Mucosa of stomach (tissue), 1 donor: ENCODE results near the gene INPP5A.

Experiments
- H3K27me3 ChIP-seq: one replicate; pipeline ENCODE4 v1.7.0; 2013; ENCODE audit warnings: mild to moderate bottlenecking, low read length; ENCODE audit not compliant: control insufficient read depth, insufficient read depth
- H3K36me3 ChIP-seq: one replicate; pipeline ENCODE4 v1.7.0; 2013; ENCODE audit warnings: low read length; ENCODE audit not compliant: control insufficient read depth, insufficient read depth
- H3K4me1 ChIP-seq: one replicate; pipeline ENCODE4 v1.7.0; 2013; ENCODE audit warnings: mild to moderate bottlenecking, low read length; ENCODE audit not compliant: control insufficient read depth, insufficient read depth
- H3K4me3 ChIP-seq: one replicate; pipeline ENCODE4 v1.7.0; 2013; ENCODE audit warnings: low read length
- H3K9ac ChIP-seq: one replicate; pipeline ENCODE4 v1.7.0; 2013; ENCODE audit warnings: mild to moderate bottlenecking, low read length, moderate library complexity
- H3K9me3 ChIP-seq: one replicate; pipeline ENCODE4 v1.7.0; 2013; ENCODE audit warnings: mild to moderate bottlenecking, low read length, moderate library complexity; ENCODE audit not compliant: control insufficient read depth
- donor health status: Pancreatic carcinoma.

Gene INPP5A

DNA sequence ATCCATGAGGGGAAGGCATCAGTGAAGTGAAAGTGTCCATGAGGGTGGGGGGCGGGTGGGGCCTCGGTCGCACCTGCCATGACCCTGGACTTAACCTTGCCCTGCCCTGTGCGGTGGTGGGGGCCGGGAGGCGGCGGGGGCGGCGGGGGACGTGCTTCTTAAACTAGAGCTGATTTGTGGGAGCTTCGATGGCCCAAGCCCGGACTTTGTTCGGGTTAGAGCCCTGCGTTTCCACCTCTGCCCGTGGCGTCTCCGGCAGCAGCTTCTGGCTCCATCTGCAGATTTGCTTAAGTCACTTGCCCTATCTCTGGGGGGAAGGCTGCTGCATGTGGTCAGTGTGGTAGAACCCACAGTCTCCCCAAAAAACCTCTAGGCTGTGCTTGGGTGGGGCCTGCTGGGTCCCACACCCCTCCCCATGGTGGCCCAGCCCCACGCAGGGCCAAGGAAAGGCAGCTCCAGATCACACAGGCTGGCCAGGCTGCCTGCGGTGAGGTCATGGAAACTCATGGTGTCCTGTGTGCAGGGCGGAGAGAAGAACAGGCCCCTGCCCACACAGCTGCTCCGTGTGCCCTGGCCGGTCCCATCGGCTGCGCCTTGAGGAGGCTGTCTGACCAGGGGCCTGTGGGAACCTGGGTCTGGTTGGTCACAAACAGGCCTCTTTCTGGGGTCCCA, 93.2 kb downstream of the INPP5A start:
- peaks cover 71% of the 10 kb centered on the region for H3K4me1 ChIP-seq
- H3K9ac ChIP-seq: no peak overlapping the region
- no peaks in the 10 kb centered on the region for H3K36me3 ChIP-seq
- H3K9me3 ChIP-seq: no peaks in the 10 kb centered on the region
- no peaks in the 10 kb centered on the region for H3K27me3 ChIP-seq
- H3K4me3 ChIP-seq: no peak overlapping the region

DNA sequence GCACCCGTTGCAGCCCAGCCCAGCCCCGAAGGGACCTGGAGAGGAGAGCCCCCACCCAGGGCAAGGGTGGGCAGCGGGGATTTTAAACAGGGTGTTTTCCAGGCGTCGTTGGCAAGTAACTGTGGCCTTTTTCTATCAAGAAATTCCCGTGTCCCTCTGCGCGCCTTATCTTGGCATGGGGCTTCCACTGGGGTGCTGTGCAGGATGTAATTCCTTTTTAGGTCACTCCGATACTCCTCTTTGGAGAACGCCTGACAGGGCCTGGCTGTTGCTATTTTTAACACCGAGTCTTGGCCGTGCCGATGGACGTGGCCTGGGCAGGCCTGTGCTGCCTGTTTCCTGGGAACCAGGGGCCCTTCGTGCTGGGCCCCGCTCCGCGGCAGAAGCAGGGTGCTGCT, 93.8 kb downstream of the INPP5A start:
- Histone ChIP-seq H3K4me3 (no peak overlapping the region), H3K27me3 (no peaks in the 10 kb centered on the region), H3K9ac (no peak overlapping the region), H3K36me3 (no peaks in the 10 kb centered on the region), H3K4me1 (peaks cover 71% of the 10 kb centered on the region), H3K9me3 (no peaks in the 10 kb centered on the region)

DNA sequence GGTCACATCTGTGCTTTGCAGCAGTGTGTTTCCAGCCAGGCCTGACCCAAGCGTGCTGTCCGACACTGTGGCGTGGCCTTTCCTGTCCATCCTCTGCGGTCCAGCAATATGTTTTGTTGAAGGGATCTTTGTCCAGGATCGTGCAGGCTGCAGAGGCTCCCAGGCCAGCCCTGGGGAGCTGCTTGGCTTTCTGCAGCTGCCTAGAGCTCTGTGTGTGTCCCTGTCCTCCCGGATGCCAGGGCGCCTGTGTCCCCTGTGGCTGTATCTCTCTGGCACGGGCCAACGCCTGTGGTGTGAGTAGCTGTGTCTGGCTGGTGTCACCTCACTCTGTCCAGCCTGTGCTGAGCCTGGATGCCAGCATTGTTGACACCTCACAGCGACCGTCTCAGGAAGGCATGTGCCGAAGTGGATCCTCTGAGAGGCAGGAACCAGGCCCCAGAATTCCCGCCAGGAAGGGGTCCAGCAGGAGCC, 94.5 kb downstream of the INPP5A start:
- Histone ChIP-seq H3K36me3 (no peaks in the 10 kb centered on the region), H3K4me3 (no peak overlapping the region), H3K27me3 (no peaks in the 10 kb centered on the region), H3K9me3 (no peaks in the 10 kb centered on the region), H3K4me1 (peaks cover 64% of the 10 kb centered on the region), H3K9ac (no peak overlapping the region)

DNA sequence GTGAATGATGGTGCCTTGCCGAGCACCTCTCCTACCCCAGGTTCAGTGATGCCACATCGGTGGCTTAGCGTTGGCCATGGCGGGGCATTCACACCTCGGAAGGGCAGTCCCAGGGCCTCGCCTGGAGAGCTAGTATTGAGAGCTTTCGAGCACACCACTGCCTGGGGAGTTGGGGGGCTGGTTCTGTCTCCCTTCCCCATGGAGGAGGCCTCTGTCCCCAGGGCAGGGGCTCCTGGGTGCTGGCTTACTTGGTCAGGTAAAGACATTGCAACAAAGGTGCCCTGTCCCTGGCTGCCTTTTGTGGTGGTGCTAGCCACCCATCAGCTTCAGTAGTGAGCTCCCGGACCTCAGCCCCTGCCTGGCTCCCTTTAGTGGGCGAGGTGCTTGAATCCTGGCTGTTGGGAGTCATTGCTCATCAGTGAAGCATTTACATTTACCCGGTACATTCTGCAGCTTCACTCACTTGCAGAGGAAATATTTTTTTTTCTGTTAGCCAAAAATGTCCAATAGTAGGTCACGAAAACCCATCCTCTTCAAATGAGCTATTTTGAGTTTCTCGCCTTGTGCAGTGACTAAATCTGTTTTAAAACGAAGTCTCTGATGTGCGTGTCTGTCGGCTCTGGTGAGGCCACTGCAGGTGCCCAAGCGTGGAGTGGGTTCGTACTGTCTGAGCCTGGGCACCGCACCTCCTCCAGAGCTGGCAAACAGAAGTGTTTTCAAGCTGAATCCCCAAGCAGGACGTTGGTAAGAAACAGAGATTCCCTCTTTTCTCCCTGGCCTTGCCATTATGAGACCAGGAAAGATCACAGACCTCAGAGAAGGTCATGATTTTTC, 95.5 kb downstream of the INPP5A start:
- H3K4me1 ChIP-seq: peaks cover 63% of the 10 kb centered on the region
- H3K4me3 ChIP-seq: no peak overlapping the region
- H3K27me3 ChIP-seq: no peaks in the 10 kb centered on the region
- H3K36me3 ChIP-seq: no peaks in the 10 kb centered on the region
- no peaks in the 10 kb centered on the region for H3K9me3 ChIP-seq
- no peak overlapping the region for H3K9ac ChIP-seq

DNA sequence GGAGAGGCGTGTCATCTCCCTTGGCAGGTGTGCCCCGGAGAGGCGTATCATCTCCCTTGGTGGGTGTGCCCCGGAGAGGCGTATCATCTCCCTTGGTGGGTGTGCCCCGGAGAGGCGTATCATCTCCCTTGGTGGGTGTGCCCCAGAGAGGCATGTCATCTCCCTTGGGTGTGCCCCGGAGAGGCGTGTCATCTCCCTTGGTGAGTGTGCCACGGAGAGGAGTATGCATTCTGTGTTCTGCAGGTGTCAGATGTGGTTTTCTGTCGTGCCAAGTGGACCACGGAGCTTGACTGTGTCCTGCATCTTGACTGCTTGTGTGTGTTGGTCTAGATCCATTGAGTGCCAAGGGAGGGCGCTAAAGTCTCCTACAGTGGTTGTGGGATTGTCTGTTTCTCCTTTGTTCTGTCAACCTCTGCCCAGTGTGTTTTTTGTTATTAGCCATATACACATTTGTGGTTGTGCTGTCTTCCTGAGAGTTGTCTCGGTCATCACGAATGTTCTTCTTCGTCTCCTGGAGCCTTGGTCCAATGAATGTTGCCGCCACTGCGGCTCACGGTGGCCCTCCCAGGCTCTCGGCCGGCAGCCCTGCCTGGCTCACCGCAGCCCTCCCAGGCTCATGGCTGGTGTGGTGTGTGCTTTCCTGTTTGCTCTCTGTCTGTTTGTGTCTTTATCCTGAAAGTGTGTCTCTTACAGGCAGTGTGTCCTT, 96.8 kb downstream of the INPP5A start:
- H3K9me3 ChIP-seq: no peaks in the 10 kb centered on the region
- H3K4me1 ChIP-seq: peaks cover 54% of the 10 kb centered on the region
- no peak overlapping the region for H3K4me3 ChIP-seq
- H3K36me3 ChIP-seq: no peaks in the 10 kb centered on the region
- H3K27me3 ChIP-seq: no peaks in the 10 kb centered on the region
- H3K9ac ChIP-seq: no peak overlapping the region

DNA sequence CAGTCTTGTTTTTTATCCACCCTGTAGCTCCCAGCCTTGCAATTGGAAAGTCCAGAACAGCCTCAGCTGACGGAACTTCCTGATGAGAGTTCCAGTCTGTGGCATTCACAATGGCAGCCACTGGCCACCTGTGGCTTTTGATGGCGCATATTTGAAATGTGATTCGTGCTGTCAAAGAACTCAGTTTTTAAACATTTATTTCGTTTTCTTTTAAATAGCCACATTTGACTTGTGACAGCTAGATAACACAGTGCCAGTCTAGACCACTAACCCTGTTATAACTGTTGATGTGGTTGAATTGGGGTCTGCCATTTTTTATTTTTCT, 97.3 kb downstream of the INPP5A start:
- H3K9ac ChIP-seq: no peak overlapping the region
- H3K9me3 ChIP-seq: no peaks in the 10 kb centered on the region
- no peaks in the 10 kb centered on the region for H3K27me3 ChIP-seq
- H3K36me3 ChIP-seq: no peaks in the 10 kb centered on the region
- H3K4me1 ChIP-seq: peaks cover 51% of the 10 kb centered on the region
- H3K4me3 ChIP-seq: no peak overlapping the region

DNA sequence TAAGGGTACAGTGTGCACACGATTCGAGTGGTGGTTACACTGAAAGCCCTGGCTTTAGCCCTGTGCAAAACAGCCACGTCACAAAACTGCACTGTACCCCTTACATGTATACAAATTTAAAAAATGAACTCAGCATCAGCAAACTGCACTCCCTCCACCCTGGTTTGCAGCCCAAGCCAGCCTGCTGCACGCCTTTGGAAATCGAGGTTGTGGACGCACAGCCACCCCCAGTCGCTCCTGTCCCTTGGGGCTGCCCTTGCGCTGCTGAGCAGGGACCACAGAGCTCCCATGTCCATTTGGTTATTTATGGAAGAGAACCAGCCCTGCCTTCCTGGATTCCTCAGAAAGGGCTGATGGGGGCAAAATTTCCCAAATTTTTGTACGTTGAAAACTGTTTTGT, 98.8 kb downstream of the INPP5A start:
- Histone ChIP-seq H3K9ac (no peak overlapping the region), H3K36me3 (no peaks in the 10 kb centered on the region), H3K27me3 (no peaks in the 10 kb centered on the region), H3K9me3 (no peaks in the 10 kb centered on the region), H3K4me3 (no peak overlapping the region), H3K4me1 (peaks cover 48% of the 10 kb centered on the region)

DNA sequence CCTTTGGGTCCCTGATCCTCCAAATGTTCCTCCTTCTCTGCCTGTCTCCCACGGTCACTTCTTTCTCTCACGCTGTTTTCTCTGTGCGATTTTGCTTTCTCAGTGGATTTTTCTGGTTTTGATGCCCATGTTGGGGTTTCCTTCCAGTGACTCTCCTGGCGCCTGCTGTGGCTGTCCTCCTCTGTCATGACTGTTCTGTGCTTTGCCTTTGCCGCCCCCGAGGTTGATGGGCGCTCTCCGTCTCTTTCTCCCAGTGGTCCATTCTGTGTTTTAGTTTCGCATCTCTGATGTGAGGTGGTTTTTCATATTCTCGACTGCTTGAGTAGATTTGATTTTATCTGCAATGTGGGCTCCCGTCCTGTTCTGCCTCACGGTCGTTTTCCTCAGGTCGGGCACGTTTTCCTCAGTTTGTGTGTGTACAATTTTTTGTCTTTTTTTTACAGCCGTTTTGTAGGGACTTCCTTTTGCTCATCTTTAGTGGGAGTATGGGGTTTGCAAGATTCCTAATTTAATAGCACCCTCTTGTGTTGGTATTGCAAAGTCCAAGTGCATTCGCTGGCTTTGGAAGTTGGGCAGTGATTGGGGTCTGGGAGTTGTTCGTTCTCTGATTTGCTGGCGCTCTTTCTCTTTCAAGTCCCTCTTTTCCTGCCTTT, 100.0 kb downstream of the INPP5A start:
- no peaks in the 10 kb centered on the region for H3K9me3 ChIP-seq
- H3K36me3 ChIP-seq: no peaks in the 10 kb centered on the region
- no peak overlapping the region for H3K4me3 ChIP-seq
- peak overlapping the region; percentile 13 for H3K9ac ChIP-seq
- no peaks in the 10 kb centered on the region for H3K27me3 ChIP-seq
- H3K4me1 ChIP-seq: peaks cover 46% of the 10 kb centered on the region

DNA sequence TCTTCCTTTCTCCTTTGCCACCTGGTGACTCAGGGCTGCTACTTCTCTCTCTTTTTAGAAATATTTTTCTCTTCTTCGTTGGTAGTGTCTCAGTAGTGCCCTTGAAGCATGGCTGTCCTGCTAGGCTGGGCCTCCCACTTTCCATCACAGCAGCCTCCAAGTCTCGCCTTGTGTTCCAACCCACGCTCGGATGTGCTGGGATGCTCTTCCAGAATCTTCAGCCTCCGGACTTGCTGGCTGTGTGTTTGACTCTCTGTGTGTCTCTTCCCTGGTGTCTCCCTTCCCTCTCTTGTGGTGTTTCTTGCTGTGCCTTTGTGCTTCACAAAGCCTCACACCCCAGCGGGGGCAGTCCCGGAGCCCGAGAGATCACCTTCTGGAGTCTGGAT, 100.5 kb downstream of the INPP5A start:
- Histone ChIP-seq H3K36me3 (no peaks in the 10 kb centered on the region), H3K9me3 (no peaks in the 10 kb centered on the region), H3K9ac (peak overlapping the region; percentile 13), H3K27me3 (no peaks in the 10 kb centered on the region), H3K4me3 (no peak overlapping the region), H3K4me1 (peaks cover 41% of the 10 kb centered on the region)

DNA sequence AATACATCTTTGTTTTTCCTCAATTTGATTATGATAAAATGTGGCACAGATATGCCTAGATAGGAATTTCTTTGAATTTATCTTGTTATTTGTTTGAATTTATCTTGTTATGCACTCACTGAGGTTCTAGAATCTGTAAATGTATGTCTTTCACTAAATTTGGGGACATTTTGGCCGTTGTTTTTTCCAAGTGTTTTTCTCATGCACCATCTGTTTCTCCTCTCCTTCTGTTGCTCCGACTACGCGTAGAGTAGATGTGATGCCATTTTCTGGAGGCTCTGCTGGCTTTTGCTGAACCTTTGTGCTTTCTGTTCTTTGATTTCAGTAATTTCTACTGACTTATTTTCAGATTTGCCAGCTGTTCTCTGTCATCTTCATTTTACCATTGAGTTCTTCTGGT, 101.9 kb downstream of the INPP5A start:
- no peaks in the 10 kb centered on the region for H3K9me3 ChIP-seq
- H3K27me3 ChIP-seq: no peaks in the 10 kb centered on the region
- H3K4me3 ChIP-seq: no peak overlapping the region
- H3K9ac ChIP-seq: no peak overlapping the region
- peaks cover 27% of the 10 kb centered on the region for H3K4me1 ChIP-seq
- H3K36me3 ChIP-seq: no peaks in the 10 kb centered on the region

DNA sequence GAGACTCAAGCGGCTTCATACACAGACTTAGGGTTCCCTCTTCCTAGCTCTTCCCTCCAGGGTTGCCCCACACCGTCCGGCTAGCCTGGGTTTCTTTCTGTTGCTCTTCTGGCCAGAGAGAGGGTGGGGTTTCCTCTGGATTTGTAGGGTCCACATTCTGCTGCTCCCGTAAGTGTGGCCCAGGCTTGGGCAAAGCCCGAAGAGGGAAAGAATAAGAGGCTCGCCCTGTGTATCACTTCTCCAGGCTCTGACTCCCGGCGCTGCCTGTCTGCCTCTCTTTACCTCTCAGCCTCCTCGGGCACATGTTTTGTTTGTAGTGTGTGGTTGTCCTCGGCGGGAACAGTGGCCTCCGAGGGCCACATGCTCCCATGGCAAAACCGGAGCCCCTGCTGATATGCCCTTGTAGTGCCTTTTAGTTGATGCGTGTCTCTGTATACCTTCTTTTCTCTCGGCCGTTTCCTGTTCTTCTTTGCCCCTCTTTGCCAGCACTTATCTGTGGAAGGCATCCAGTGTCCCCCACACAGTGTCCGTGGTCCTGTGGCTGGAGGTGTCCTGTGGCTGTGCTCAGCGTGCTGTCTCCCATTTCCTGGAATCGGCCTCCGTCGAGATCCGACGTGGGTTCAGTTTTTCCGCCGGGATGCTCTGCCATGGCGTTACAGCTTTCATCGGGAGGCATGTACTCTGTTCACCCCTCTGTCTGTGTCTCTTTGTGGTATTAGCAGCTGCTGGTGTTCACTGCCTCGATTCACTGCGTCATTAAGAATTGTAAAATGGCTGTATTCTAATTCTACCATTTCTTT, 102.9 kb downstream of the INPP5A start:
- Histone ChIP-seq H3K27me3 (no peaks in the 10 kb centered on the region), H3K4me3 (no peak overlapping the region), H3K4me1 (peaks cover 24% of the 10 kb centered on the region), H3K9ac (no peak overlapping the region), H3K36me3 (no peaks in the 10 kb centered on the region), H3K9me3 (no peaks in the 10 kb centered on the region)
